Hepatocyte (in vitro differentiated cells): ENCODE data around the gene RBFOX2. TPM values are rescaled to one million over a fixed set of nuclear protein-coding genes. Genes with fewer than 3 reads are reported as not detected.

Experiments
- DNase-seq: peaks from one replicate; pipeline ENCODE4 v3.0.0-alpha.2; 2016; ENCODE audit warnings: low spot score
- H2AFZ ChIP-seq: fragments of 200-600 bp; sonication (generic); 2 replicates; pipeline ENCODE4 v1.6.0; 2016; ENCODE audit warnings: antibody characterized with exemption, mild to moderate bottlenecking
- H3K27ac ChIP-seq: fragments of 200-600 bp; sonication (generic); 2 replicates; pipeline ENCODE4 v1.5.1; 2016; ENCODE audit warnings: mild to moderate bottlenecking
- H3K27me3 ChIP-seq: fragments of 200-600 bp; sonication (generic); 2 replicates; pipeline ENCODE4 v1.6.1; 2016
- H3K36me3 ChIP-seq: fragments of 200-600 bp; sonication (generic); replicated peaks from 2 replicates; pipeline ENCODE4 v1.5.1; 2016; ENCODE audit warnings: low read depth; ENCODE audit not compliant: insufficient read depth
- H3K4me1 ChIP-seq: fragments of 200-600 bp; sonication (generic); 2 replicates; pipeline ENCODE4 v1.5.1; 2016; ENCODE audit warnings: mild to moderate bottlenecking, moderate library complexity; ENCODE audit not compliant: insufficient read depth
- H3K4me2 ChIP-seq: fragments of 200-600 bp; sonication (generic); 2 replicates; pipeline ENCODE4 v1.6.0; 2016
- H3K4me3 ChIP-seq: fragments of 200-600 bp; sonication (generic); 2 replicates; pipeline ENCODE4 v1.5.1; 2016; ENCODE audit warnings: mild to moderate bottlenecking
- H3K79me2 ChIP-seq: fragments of 200-600 bp; sonication (generic); 2 replicates; pipeline ENCODE4 v1.6.0; 2017; ENCODE audit warnings: mild to moderate bottlenecking
- H3K9me2 ChIP-seq: fragments of 200-600 bp; sonication (generic); replicated peaks from 2 replicates; pipeline ENCODE4 v1.6.0; 2017; ENCODE audit warnings: mild to moderate bottlenecking; ENCODE audit not compliant: insufficient read depth
- H3K9me3 ChIP-seq: fragments of 200-600 bp; sonication (generic); 2 replicates; pipeline ENCODE4 v1.5.1; 2016; ENCODE audit warnings: low read depth, mild to moderate bottlenecking
- H4K20me1 ChIP-seq: fragments of 200-600 bp; sonication (generic); 2 replicates; pipeline ENCODE4 v1.6.0; 2016; ENCODE audit warnings: mild to moderate bottlenecking; ENCODE audit not compliant: insufficient read depth, poor library complexity, severe bottlenecking
- CTCF ChIP-seq: fragments of 200-600 bp; sonication (generic); IDR thresholded peaks from 2 replicates; pipeline ENCODE4 v1.5.1; 2016; ENCODE audit warnings: antibody characterized with exemption, mild to moderate bottlenecking; ENCODE audit not compliant: poor library complexity
- EZH2 ChIP-seq: fragments of 200-600 bp; sonication (generic); IDR thresholded peaks from 2 replicates; pipeline ENCODE4 v1.6.1; 2016; ENCODE audit warnings: antibody characterized with exemption, mild to moderate bottlenecking, borderline replicate concordance
- EZH2phosphoT487 ChIP-seq: fragments of 200-600 bp; sonication (generic); IDR thresholded peaks from one replicate; pipeline ENCODE4 v1.6.1; 2018; ENCODE audit warnings: antibody characterized with exemption, mild to moderate bottlenecking, low read depth, moderate library complexity; ENCODE audit not compliant: unreplicated experiment, severe bottlenecking
- WGBS: methylation state at CpG from one replicate; pipeline ENCODE4 v1.1.6; 2016; ENCODE audit warnings: low lambda C conversion rate; ENCODE audit errors: missing lambda C conversion rate; 5-methylcytosine and 5-hydroxymethylcytosine counted together
- polyA plus RNA-seq: library from polyadenylated mRNA; unstranded; fragments of >200 nt; fragmentation: Nextera tagmentation; extraction: Ambion mirVana; gene quantifications from 2 replicates; pipeline ENCODE4 v1.2.1, GENCODE V29; 2016
- total RNA-seq: library from RNA; depleted of rRNA; stranded (reverse); fragments of >200 nt; gene quantifications from 2 replicates; pipeline ENCODE4 v1.2.3, GENCODE V29; 2014

RBFOX2 gene
- total and polyA plus RNA-seq, 2 experiments from 2014 or later = 76.7 to 133 TPM

DNA sequence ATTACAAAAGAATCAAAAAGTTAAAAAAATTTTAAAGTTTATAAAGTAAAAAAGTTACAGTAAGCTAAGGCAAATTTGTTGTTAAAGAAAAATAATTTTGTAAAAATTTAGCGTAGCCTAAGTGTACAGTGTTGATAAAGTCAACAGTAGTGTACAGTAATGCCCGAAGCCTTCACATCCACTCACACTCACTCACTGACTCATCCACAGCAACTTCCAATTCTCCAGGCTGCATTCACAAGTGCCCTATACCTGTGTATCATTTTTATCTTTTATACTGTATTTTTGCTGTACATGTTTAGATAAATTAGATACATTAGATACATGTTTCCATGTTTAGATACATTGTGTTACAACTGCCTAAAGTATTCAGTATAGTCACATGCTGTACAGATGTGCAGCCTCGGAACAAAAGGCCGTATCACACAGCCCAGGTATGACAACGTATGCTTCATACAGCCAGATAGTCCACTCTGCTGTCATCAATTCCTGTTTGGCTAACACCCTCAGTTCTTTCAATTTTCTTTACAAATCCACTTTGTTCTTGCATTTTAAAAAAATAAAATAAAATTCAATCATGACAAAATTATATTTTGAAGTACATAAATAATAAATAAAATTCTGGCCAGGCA, 80.7 kb downstream of the RBFOX2 start:
- Histone ChIP-seq H4K20me1 (no peaks in the 10 kb centered on the region), H3K79me2 (peaks cover 87% of the 10 kb centered on the region), H3K9me3 (no peaks in the 10 kb centered on the region), H3K27ac (no peak overlapping the region), H3K4me2 (no peak overlapping the region), H3K27me3 (no peaks in the 10 kb centered on the region), H3K4me3 (no peak overlapping the region), H3K9me2 (no peaks in the 10 kb centered on the region), H3K4me1 (no peaks in the 10 kb centered on the region), H2AFZ (no peak overlapping the region), H3K36me3 (no peaks in the 10 kb centered on the region)
- 93% methylated on average over 5 of the region's 5 CpGs for whole genome bisulfite sequencing
- TF ChIP-seq CTCF = no peak
- no peak for TF ChIP-seq EZH2
- no peak for TF ChIP-seq EZH2phosphoT487
- DNase-seq = no peak

GRCh38 chr22:35944458-35944857, 84.2 kb downstream of the RBFOX2 start:
- TF ChIP-seq EZH2phosphoT487 = no peak
- 71% methylated on average over 6 of the region's 6 CpGs for WGBS
- Histone ChIP-seq H4K20me1 (peaks cover 15% of the 10 kb centered on the region), H3K4me1 (no peaks in the 10 kb centered on the region), H3K4me3 (no peak overlapping the region), H3K9me3 (no peaks in the 10 kb centered on the region), H3K79me2 (peaks cover 94% of the 10 kb centered on the region), H3K4me2 (no peak overlapping the region), H3K27me3 (no peaks in the 10 kb centered on the region), H3K9me2 (no peaks in the 10 kb centered on the region), H2AFZ (no peak overlapping the region), H3K27ac (no peak overlapping the region), H3K36me3 (no peaks in the 10 kb centered on the region)
- no peak for DNase-seq

GRCh38 chr22:35940166-35940565, 88.5 kb downstream of the RBFOX2 start:
- Histone ChIP-seq H3K36me3 (no peaks in the 10 kb centered on the region), H2AFZ (no peak overlapping the region), H3K27ac (no peak overlapping the region), H3K4me3 (no peak overlapping the region), H3K9me3 (no peaks in the 10 kb centered on the region), H3K27me3 (no peaks in the 10 kb centered on the region), H3K4me1 (no peaks in the 10 kb centered on the region), H3K4me2 (no peak overlapping the region), H4K20me1 (peaks cover 15% of the 10 kb centered on the region), H3K9me2 (no peaks in the 10 kb centered on the region), H3K79me2 (peaks cover 86% of the 10 kb centered on the region)
- DNase-seq = no peak
- 89% methylated on average over 1 of the region's 1 CpG for WGBS
- TF ChIP-seq CTCF (no peak), EZH2 (no peak), EZH2phosphoT487 (no peak)

DNA sequence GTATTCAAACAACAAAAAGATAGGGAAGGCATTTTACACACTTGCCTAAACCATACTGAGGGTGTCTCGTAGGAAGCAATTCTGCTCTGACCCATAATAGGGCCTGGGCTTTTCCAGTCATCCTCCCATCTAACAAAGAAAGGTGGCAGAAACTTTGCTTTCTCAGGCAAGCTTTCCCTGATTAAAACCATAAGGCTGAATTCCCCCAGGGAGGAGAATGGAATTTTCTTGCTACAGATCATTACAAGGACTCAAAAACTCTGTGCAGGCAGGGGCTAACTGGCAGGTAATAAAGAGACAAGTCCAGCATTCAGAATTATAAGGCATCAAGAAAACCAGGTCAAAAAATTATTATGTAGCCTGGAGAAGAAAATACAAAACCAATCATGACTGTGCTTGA, 90.4 kb downstream of the RBFOX2 start:
- H3K27me3 ChIP-seq = no peaks in the 10 kb centered on the region
- H3K4me1 ChIP-seq = no peaks in the 10 kb centered on the region
- peak overlapping the region; percentile 16 for H3K27ac ChIP-seq
- H3K4me3 ChIP-seq = no peak overlapping the region
- no peaks in the 10 kb centered on the region for H3K36me3 ChIP-seq
- H3K79me2 ChIP-seq = peaks cover 83% of the 10 kb centered on the region
- TF ChIP-seq EZH2phosphoT487 (no peak), CTCF (no peak)
- 53% methylated on average over 1 of the region's 1 CpG for WGBS
- no peak for DNase-seq
- H2AFZ ChIP-seq = no peak overlapping the region
- peaks cover 15% of the 10 kb centered on the region for H4K20me1 ChIP-seq
- no peak overlapping the region for H3K4me2 ChIP-seq
- no peaks in the 10 kb centered on the region for H3K9me3 ChIP-seq
- H3K9me2 ChIP-seq = no peaks in the 10 kb centered on the region
